GM20000 (cell line): Measurements from ENCODE around the gene CEPT1.

ENCODE experiments used
- DNase-seq: peaks from one replicate; pipeline ENCODE4 v3.0.0; 2012; ENCODE audit warnings: low spot score
- CTCF ChIP-seq: IDR thresholded peaks from 2 replicates; pipeline ENCODE4 v1.5.1; 2012; ENCODE audit warnings: mild to moderate bottlenecking, control low read depth; ENCODE audit errors: extremely low read depth, missing control alignments

Gene CEPT1

GRCh38 chr1:111183308-111184069 is 43.5 kb downstream of the CEPT1 start:
- no peak for TF ChIP-seq CTCF
- DNase-seq = no peak

GRCh38 chr1:111184663-111185062 is 44.6 kb downstream of the CEPT1 start:
- no peak for DNase-seq
- no peak for TF ChIP-seq CTCF

- DNase-seq = no peak
- TF ChIP-seq CTCF = no peak
These were observed 51.0 kb downstream of the CEPT1 start for GRCh38 chr1:111190931-111191451.

GRCh38 chr1:111191496-111191895 is 51.5 kb downstream of the CEPT1 start:
- TF ChIP-seq CTCF = no peak
- no peak for DNase-seq

- no peak for DNase-seq
- no peak for TF ChIP-seq CTCF
These were observed 52.1 kb downstream of the CEPT1 start for GRCh38 chr1:111192074-111192473.

GRCh38 chr1:111192658-111193519 is 52.9 kb downstream of the CEPT1 start:
- TF ChIP-seq CTCF = no peak
- DNase-seq = no peak
